KMS-11 (cell line): ENCODE data around the gene AP2A2.

Experiments
- H2AFZ ChIP-seq: fragments of 200-600 bp; sonication (generic); 2 replicates; pipeline ENCODE4 v1.6.1; 2016; ENCODE audit warnings: antibody characterized with exemption, mixed run types, low read depth
- H3K27ac ChIP-seq: fragments of 200-600 bp; sonication (generic); 2 replicates; pipeline ENCODE4 v1.6.1; 2016; ENCODE audit warnings: mild to moderate bottlenecking, mixed run types
- H3K27me3 ChIP-seq: fragments of 200-600 bp; sonication (generic); 2 replicates; pipeline ENCODE4 v1.6.1; 2017; ENCODE audit warnings: mild to moderate bottlenecking, low read depth, mixed run types, moderate library complexity; ENCODE audit not compliant: insufficient read depth
- H3K36me3 ChIP-seq: fragments of 200-600 bp; sonication (generic); 2 replicates; pipeline ENCODE4 v1.6.1; 2017; ENCODE audit warnings: mild to moderate bottlenecking, mixed run types; ENCODE audit not compliant: insufficient read depth
- H3K4me1 ChIP-seq: fragments of 200-600 bp; sonication (generic); 2 replicates; pipeline ENCODE4 v1.6.1; 2016; ENCODE audit warnings: mild to moderate bottlenecking, low read depth, mixed run types; ENCODE audit not compliant: poor library complexity, severe bottlenecking
- H3K4me2 ChIP-seq: fragments of 200-600 bp; sonication (generic); 2 replicates; pipeline ENCODE4 v1.7.0; 2016; ENCODE audit warnings: mild to moderate bottlenecking, mixed run types
- H3K4me3 ChIP-seq: fragments of 200-600 bp; sonication (generic); IDR thresholded peaks from 2 replicates; pipeline ENCODE4 v1.6.1; 2017; ENCODE audit warnings: low read depth, low read length, mixed read lengths; ENCODE audit not compliant: insufficient read depth
- H3K79me2 ChIP-seq: fragments of 200-600 bp; sonication (generic); 2 replicates; pipeline ENCODE4 v1.6.1; 2016; ENCODE audit warnings: low read depth, mixed run types; ENCODE audit not compliant: insufficient read depth
- H3K9ac ChIP-seq: fragments of 200-600 bp; sonication (generic); 2 replicates; pipeline ENCODE4 v1.6.1; 2016; ENCODE audit warnings: mild to moderate bottlenecking, mixed run types
- H4K20me1 ChIP-seq: fragments of 200-600 bp; sonication (generic); 2 replicates; pipeline ENCODE4 v1.6.1; 2016; ENCODE audit warnings: mild to moderate bottlenecking, mixed run types; ENCODE audit not compliant: insufficient read depth
- TF ChIP-seq, protein P1 (sequence below): fragments of 200-600 bp; sonication (generic); conservative IDR thresholded peaks from 2 replicates; pipeline ENCODE4 v1.6.1; 2017; ENCODE audit warnings: low read depth, mild to moderate bottlenecking, antibody characterized with exemption, low read length, moderate library complexity, mixed read lengths

AP2A2 gene

DNA sequence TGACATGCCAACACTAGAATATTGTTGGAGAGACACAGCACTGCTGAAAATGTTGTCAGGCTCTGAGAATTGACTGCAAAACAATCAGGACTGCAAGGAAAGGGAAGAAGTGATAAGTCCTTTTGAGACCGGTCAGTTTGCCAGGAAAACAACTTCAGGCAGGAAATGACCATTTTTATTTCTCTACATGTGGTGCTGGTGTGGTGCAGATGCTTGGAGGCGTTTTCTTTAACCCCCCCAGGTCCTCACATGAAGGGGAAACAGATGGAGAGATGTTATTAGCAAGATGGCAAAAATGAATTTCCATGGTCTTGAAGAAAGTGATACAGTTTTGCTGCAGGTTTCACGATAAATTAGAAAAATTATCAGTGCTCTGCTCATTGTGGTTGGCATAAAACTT lies 5.7 kb downstream of the AP2A2 start:
- H2AFZ ChIP-seq, result no peak overlapping the region
- peaks cover 79% of the 10 kb centered on the region for H3K79me2 ChIP-seq
- no peaks in the 10 kb centered on the region for H3K36me3 ChIP-seq
- H3K9ac ChIP-seq, result no peak overlapping the region
- H3K4me2 ChIP-seq, result no peak overlapping the region
- no peak overlapping the region for H3K27ac ChIP-seq
- TF ChIP-seq, protein P1, sequence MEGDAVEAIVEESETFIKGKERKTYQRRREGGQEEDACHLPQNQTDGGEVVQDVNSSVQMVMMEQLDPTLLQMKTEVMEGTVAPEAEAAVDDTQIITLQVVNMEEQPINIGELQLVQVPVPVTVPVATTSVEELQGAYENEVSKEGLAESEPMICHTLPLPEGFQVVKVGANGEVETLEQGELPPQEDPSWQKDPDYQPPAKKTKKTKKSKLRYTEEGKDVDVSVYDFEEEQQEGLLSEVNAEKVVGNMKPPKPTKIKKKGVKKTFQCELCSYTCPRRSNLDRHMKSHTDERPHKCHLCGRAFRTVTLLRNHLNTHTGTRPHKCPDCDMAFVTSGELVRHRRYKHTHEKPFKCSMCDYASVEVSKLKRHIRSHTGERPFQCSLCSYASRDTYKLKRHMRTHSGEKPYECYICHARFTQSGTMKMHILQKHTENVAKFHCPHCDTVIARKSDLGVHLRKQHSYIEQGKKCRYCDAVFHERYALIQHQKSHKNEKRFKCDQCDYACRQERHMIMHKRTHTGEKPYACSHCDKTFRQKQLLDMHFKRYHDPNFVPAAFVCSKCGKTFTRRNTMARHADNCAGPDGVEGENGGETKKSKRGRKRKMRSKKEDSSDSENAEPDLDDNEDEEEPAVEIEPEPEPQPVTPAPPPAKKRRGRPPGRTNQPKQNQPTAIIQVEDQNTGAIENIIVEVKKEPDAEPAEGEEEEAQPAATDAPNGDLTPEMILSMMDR, result no peak
- no peaks in the 10 kb centered on the region for H3K27me3 ChIP-seq
- no peak overlapping the region for H3K4me3 ChIP-seq
- H4K20me1 ChIP-seq, result 0 out of 2 replicates have a peak, but pooled peaks cover 3% of the 10 kb centered on the region
- peaks cover 41% of the 10 kb centered on the region for H3K4me1 ChIP-seq

DNA sequence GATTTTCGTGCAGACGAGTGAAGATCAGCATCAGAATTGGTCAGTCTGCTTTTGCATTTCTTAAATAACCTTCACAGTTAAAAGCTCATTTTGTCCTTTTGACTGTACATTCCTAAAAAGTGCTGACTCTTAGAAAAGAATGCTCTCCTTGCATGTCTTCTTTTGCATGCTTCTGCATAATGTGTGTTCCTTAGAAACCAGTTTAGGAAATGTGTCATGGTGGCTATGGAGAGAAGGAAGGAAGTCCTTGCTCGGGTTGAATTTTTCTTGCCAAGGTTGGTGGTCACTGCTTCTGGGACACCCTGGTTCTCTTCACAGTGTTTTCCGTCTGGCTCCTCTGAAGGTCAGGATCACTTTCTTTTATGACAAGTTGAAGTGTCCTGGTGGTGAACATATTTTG lies 6.8 kb downstream of the AP2A2 start:
- no peak overlapping the region for H3K9ac ChIP-seq
- H2AFZ ChIP-seq, result no peak overlapping the region
- no peaks in the 10 kb centered on the region for H3K36me3 ChIP-seq
- no peak overlapping the region for H3K4me3 ChIP-seq
- H4K20me1 ChIP-seq, result 0 out of 2 replicates have a peak, but pooled peaks cover 3% of the 10 kb centered on the region
- H3K79me2 ChIP-seq, result peaks cover 77% of the 10 kb centered on the region
- H3K4me2 ChIP-seq, result no peak overlapping the region
- peaks cover 31% of the 10 kb centered on the region for H3K4me1 ChIP-seq
- H3K27ac ChIP-seq, result no peak overlapping the region
- TF ChIP-seq, protein P1, result no peak
- H3K27me3 ChIP-seq, result no peaks in the 10 kb centered on the region

DNA sequence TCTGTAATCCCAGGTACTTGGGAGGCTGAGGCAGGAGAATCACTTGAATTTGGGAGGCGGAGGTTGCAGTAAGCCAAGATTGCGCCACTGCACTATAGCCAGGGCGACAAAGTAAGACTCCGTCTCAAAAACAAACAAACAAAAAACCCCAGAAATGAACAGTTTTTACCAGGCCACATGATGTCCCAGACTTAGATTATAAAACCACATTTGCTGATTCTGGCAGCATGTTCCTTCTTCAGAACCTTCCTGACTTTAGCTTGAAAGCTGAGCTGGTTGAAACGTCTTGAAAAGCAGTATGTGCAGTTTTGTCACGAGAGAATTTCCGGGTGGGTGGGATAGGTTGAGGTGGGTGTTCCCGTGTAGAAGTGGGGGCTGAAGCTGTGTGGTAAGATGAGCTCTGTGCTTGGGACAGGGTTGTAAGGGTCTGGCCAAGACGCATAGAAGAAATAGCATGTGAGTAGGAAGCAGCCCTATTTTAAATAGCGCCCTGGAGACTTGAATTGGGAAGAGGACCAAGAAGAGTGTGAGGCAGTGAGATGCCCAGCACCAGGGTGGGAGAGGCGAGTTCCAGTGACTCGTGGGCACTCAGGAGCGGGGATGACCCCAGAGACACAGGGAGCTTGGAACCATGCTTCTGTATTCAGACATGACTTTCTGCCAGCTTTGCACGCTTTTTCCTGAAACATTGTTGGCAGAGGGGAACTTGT lies 7.6 kb downstream of the AP2A2 start:
- Histone ChIP-seq H3K27ac (no peak overlapping the region), H2AFZ (no peak overlapping the region), H4K20me1 (0 out of 2 replicates have a peak, but pooled peaks cover under 1% of the 10 kb centered on the region), H3K9ac (no peak overlapping the region), H3K4me2 (no peak overlapping the region), H3K4me3 (no peak overlapping the region), H3K4me1 (peaks cover 22% of the 10 kb centered on the region), H3K79me2 (peaks cover 80% of the 10 kb centered on the region), H3K36me3 (no peaks in the 10 kb centered on the region), H3K27me3 (no peaks in the 10 kb centered on the region)
- TF ChIP-seq, protein P1, result no peak

DNA sequence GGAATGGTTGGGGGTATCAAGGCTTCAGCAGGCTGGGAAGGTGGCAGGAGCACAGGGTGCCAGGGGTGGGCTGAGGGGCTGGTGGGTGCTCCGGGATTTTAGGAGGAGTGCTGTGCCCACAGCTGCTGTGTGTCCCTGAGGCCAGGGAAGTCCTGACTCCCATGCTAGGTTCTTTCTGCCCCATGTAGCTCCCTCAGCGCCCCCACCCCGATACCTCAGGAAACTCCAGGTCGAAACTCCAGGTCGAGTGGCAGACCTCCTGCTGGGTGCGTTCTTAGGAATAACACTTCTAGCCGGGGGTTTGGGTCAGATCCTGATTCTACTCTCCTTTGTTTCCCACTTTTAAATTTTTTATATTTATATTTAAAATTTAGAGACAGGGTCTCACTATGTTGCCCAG lies 8.3 kb downstream of the AP2A2 start:
- no peaks in the 10 kb centered on the region for H3K27me3 ChIP-seq
- no peaks in the 10 kb centered on the region for H4K20me1 ChIP-seq
- H3K4me3 ChIP-seq, result no peak overlapping the region
- H3K4me1 ChIP-seq, result peaks cover 16% of the 10 kb centered on the region
- TF ChIP-seq, protein P1, result no peak
- H3K4me2 ChIP-seq, result no peak overlapping the region
- H3K79me2 ChIP-seq, result peaks cover 80% of the 10 kb centered on the region
- H3K27ac ChIP-seq, result no peak overlapping the region
- H3K9ac ChIP-seq, result no peak overlapping the region
- no peaks in the 10 kb centered on the region for H3K36me3 ChIP-seq
- H2AFZ ChIP-seq, result no peak overlapping the region
